IMR-90 (cell line): ENCODE measurements around the gene SNRPB. TPM values are rescaled to one million over a fixed set of nuclear protein-coding genes. Genes with fewer than 3 reads are reported as not detected.

ENCODE experiments used
- ATAC-seq: fragments of 200-7000 bp; cut with Tn5 transposase; 2 replicates; pipeline ENCODE4 v1.9.1; 2020; ENCODE audit warnings: low read depth, mild to moderate bottlenecking, moderate library complexity
- BruUV-seq: library from RNA; stranded (reverse); fragments of 400-500 nt; replicated peaks from 2 replicates; lab custom pipeline; 2021; lab: Mats Ljungman, UMichigan
- CTCF ChIA-PET: fragments of 300-600 bp; formaldehyde crosslinking; extraction: SDS; loops from one replicate; lab custom pipeline; 2021; ENCODE audit warnings: antibody characterized with exemption; lab: Yijun Ruan, JAX
- POLR2A ChIA-PET: fragments of 300-600 bp; sonication (Branson Sonifier 250); formaldehyde crosslinking; loops from one replicate; lab custom pipeline; 2022; ENCODE audit warnings: antibody characterized with exemption; ENCODE audit not compliant: unreplicated experiment; lab: Charles Lee
- DNase-seq: peaks from one replicate; pipeline ENCODE4 v3.0.0; 2013
- H2AFZ ChIP-seq: replicated peaks from 2 replicates; pipeline ENCODE3; 2013; ENCODE audit warnings: low read length, mild to moderate bottlenecking; ENCODE audit not compliant: poor library complexity
- H2AK5ac ChIP-seq: 2 replicates; pipeline ENCODE4 v1.6.1; 2013; ENCODE audit warnings: low read depth, low read length, inconsistent platforms
- H2AK9ac ChIP-seq: replicated peaks from 2 replicates; pipeline ENCODE3; 2013; ENCODE audit warnings: mild to moderate bottlenecking, low read depth, low read length, moderate library complexity; ENCODE audit not compliant: poor library complexity
- H2BK120ac ChIP-seq: 2 replicates; pipeline ENCODE4 v1.6.1; 2013; ENCODE audit warnings: low read depth, low read length, inconsistent platforms
- H2BK15ac ChIP-seq: 3 replicates; pipeline ENCODE4 v1.6.1; 2013; ENCODE audit warnings: low read depth, low read length, inconsistent platforms
- H2BK20ac ChIP-seq: 2 replicates; pipeline ENCODE4 v1.6.1; 2013; ENCODE audit warnings: low read depth, mild to moderate bottlenecking, inconsistent platforms, low read length, moderate library complexity
- H2BK5ac ChIP-seq: 2 replicates; pipeline ENCODE4 v1.6.1; 2013; ENCODE audit warnings: mild to moderate bottlenecking, low read depth, low read length, inconsistent platforms; ENCODE audit not compliant: poor library complexity, severe bottlenecking
- H3K14ac ChIP-seq: replicated peaks from 2 replicates; pipeline ENCODE4 v1.6.1; 2013; ENCODE audit warnings: low read depth, low read length, inconsistent platforms
- H3K18ac ChIP-seq: 2 replicates; pipeline ENCODE4 v1.6.1; 2013; ENCODE audit warnings: low read depth, low read length, control low read depth
- H3K23ac ChIP-seq: 2 replicates; pipeline ENCODE4 v1.6.1; 2013; ENCODE audit warnings: low read depth, low read length, inconsistent platforms
- H3K27ac ChIP-seq: 2 replicates; pipeline ENCODE4 v1.5.1; 2013; ENCODE audit warnings: mild to moderate bottlenecking, control low read depth, low read length; ENCODE audit not compliant: insufficient read depth
- H3K27me3 ChIP-seq: 2 replicates; pipeline ENCODE4 v1.6.1; 2013; ENCODE audit warnings: low read length; ENCODE audit not compliant: control insufficient read depth, insufficient read depth
- H3K36me3 ChIP-seq: 2 replicates; pipeline ENCODE4 v1.6.1; 2013; ENCODE audit warnings: low read length, mixed read lengths; ENCODE audit not compliant: control insufficient read depth, insufficient read depth
- H3K4ac ChIP-seq: 2 replicates; pipeline ENCODE4 v1.6.1; 2013; ENCODE audit warnings: low read depth, low read length, inconsistent platforms
- H3K4me1 ChIP-seq: 2 replicates; pipeline ENCODE4 v1.6.1; 2013; ENCODE audit warnings: low read length, mixed read lengths; ENCODE audit not compliant: control insufficient read depth, insufficient read depth
- H3K4me2 ChIP-seq: 2 replicates; pipeline ENCODE4 v1.6.1; 2013; ENCODE audit warnings: low read depth, mild to moderate bottlenecking, control low read depth, low read length, moderate library complexity
- H3K4me3 ChIP-seq: 2 replicates; pipeline ENCODE4 v1.5.1; 2013; ENCODE audit warnings: low read depth, mild to moderate bottlenecking, control low read depth, low read length, moderate library complexity; ENCODE audit not compliant: insufficient read depth
- H3K56ac ChIP-seq: 2 replicates; pipeline ENCODE4 v1.6.1; 2013; ENCODE audit warnings: low read length, inconsistent platforms; ENCODE audit not compliant: insufficient read depth; ENCODE audit errors: extremely low read depth
- H3K79me1 ChIP-seq, 2 experiments: 2 replicates each; pipeline ENCODE4 v1.6.1; 2013; ENCODE audit warnings: low read length in 2 of 2, inconsistent platforms in 1 of 2, low read depth in 1 of 2
- H3K9ac ChIP-seq: 2 replicates; pipeline ENCODE4 v1.6.1; 2013; ENCODE audit warnings: low read depth, low read length, control low read depth
- H3K9me1 ChIP-seq: 2 replicates; pipeline ENCODE4 v1.6.1; 2013; ENCODE audit warnings: low read length, inconsistent platforms; ENCODE audit not compliant: insufficient read depth
- H3K9me3 ChIP-seq: 2 replicates; pipeline ENCODE4 v1.6.1; 2013; ENCODE audit warnings: low read length; ENCODE audit not compliant: control insufficient read depth, insufficient read depth
- H4K20me1 ChIP-seq: 2 replicates; pipeline ENCODE4 v1.6.1; 2013; ENCODE audit warnings: low read length, inconsistent platforms; ENCODE audit not compliant: insufficient read depth
- H4K5ac ChIP-seq: 2 replicates; pipeline ENCODE4 v1.6.1; 2013; ENCODE audit warnings: mild to moderate bottlenecking, low read depth, low read length, control low read depth
- H4K8ac ChIP-seq, 2 experiments: 2 replicates each; pipeline ENCODE4 v1.6.1; 2013; ENCODE audit warnings: low read depth in 2 of 2, low read length in 2 of 2, control low read depth in 1 of 2, inconsistent platforms in 1 of 2
- H4K91ac ChIP-seq: 2 replicates; pipeline ENCODE4 v1.6.1; 2013; ENCODE audit warnings: low read depth, low read length, inconsistent platforms; ENCODE audit not compliant: insufficient read depth
- POLR2A ChIP-seq: IDR thresholded peaks from 2 replicates; pipeline ENCODE4 v1.6.1; 2012; ENCODE audit warnings: mild to moderate bottlenecking, low read depth, low read length
- RAD21 ChIP-seq: IDR thresholded peaks from 2 replicates; pipeline ENCODE4 v1.6.1; 2012; ENCODE audit warnings: low read length, improper control_type of control experiment
- SMC3 ChIP-seq: fragments of 150-350 bp; IDR thresholded peaks from 2 replicates; pipeline ENCODE4 v1.6.1; 2016; ENCODE audit warnings: low read depth, mild to moderate bottlenecking, antibody characterized with exemption, low read length, moderate library complexity
- WGBS, 2 experiments: methylation state at CpG; one replicate each; pipeline versions ENCODE4 v1.1.5 to v1.1.7; 2013; ENCODE audit warnings: missing lambda C conversion rate in 2 of 2; ENCODE audit not compliant: insufficient read length in 1 of 2; ENCODE audit errors: extremely low coverage in 2 of 2; 5-methylcytosine and 5-hydroxymethylcytosine counted together
- dilution Hi-C: fragments of 300-500 bp; cut with HindIII; formaldehyde crosslinking; loops from one replicate; pipeline ENCODE4 v1.14.3; 2018; ENCODE audit warnings: low sequenced_read_pairs; ENCODE audit not compliant: unreplicated experiment
- in situ Hi-C: fragments of 300-500 bp; cut with MboI; formaldehyde crosslinking; loops from 3 replicates; pipeline ENCODE4 v1.14.3; 2019; ENCODE audit warnings: low sequenced_read_pairs, inconsistent platforms, mixed read lengths
- intact Hi-C: fragments of 100-400 bp; cut with micrococcal nuclease; formaldehyde crosslinking; loops from 2 replicates; pipeline ENCODE4 v1.10.0; 2022
- polyA plus RNA-seq, 3 experiments: library from polyadenylated mRNA; depleted of rRNA; stranded (reverse); fragments of >200 nt; gene quantifications; 2 replicates each; pipeline ENCODE4 v1.2.3, GENCODE V29; 2012; ENCODE audit warnings: low replicate concordance in 1 of 3
- total RNA-seq: library from RNA; depleted of rRNA; stranded (reverse); fragments of >200 nt; gene quantifications from 2 replicates; pipeline ENCODE4 v1.2.3, GENCODE V29; 2012

Gene SNRPB
- total and polyA plus RNA-seq, 2 of the 4 experiments (the other 2 are of a cell fraction) = 103 to 214 TPM

- Histone ChIP-seq H3K4me1 (no peaks in the 10 kb centered on the region), H4K91ac (no peak overlapping the region), H2BK15ac (no peak overlapping the region), H3K9me3 (no peaks in the 10 kb centered on the region), H3K14ac (no peak overlapping the region), H3K4ac (no peak overlapping the region), H4K20me1 (peaks cover 9% of the 10 kb centered on the region), H3K79me1 (peaks cover 19 to 29% of the 10 kb centered on the region in 2 experiments), H4K8ac (no peak overlapping the region), H2BK120ac (no peak overlapping the region), H3K23ac (no peak overlapping the region), H3K9me1 (no peaks in the 10 kb centered on the region; the same call in 1 of the 2 replicates), H3K9ac (no peak overlapping the region), H3K18ac (no peak overlapping the region), H2AK5ac (no peak overlapping the region), H2AK9ac (no peak overlapping the region), H2AFZ (no peak overlapping the region), H3K27ac (no peak overlapping the region), H3K4me2 (no peak overlapping the region), H2BK5ac (no peak overlapping the region), H3K27me3 (no peaks in the 10 kb centered on the region), H2BK20ac (no peak overlapping the region), H3K56ac (no peak overlapping the region), H3K36me3 (peaks cover 47% of the 10 kb centered on the region), H4K5ac (no peak overlapping the region), H3K4me3 (no peak overlapping the region)
- ATAC-seq (peak; percentile 13; the same call in 1 of the 2 replicates), DNase-seq (no peak)
- intact Hi-C loops (no loop called here), dilution Hi-C loops (no loop called here), in situ Hi-C loops (loop anchor here (10.0 to 25.0 kb wide), 2 partner anchors 184 to 699 kb away; no protein-coding TSS in a partner anchor)
- no TSS peak for BruUV-seq
- no CpG with 5 or more reads among the region's 4 CpGs for WGBS, 2 experiments
- TF ChIP-seq POLR2A = 0 out of 2 replicates have a peak, but pooled peaks have one; percentile 20
- TF ChIP-seq SMC3 = no peak
- TF ChIP-seq RAD21 = no peak
- ChIA-PET CTCF (no interaction called here), POLR2A (no interaction called here)
Observed at GRCh38 chr20:2460752-2461424, 9.7 kb downstream of the SNRPB start.
